Neural progenitor cell (in vitro differentiated cells): ENCODE measurements around the gene VPS13D. TPM values are rescaled to one million over a fixed set of nuclear protein-coding genes. Genes with fewer than 3 reads are reported as not detected.

Experiments used
- DNase-seq: peaks from one replicate; pipeline ENCODE4 v3.0.0-alpha.2; 2016; ENCODE audit warnings: low spot score
- H2AFZ ChIP-seq: fragments of 200-600 bp; sonication (generic); replicated peaks from 2 replicates; pipeline ENCODE4 v1.6.1; 2016; ENCODE audit warnings: antibody characterized with exemption
- H3F3A ChIP-seq: fragments of 200-600 bp; sonication (generic); 2 replicates; pipeline ENCODE4 v1.6.1; 2016; ENCODE audit warnings: antibody characterized with exemption, low read depth
- H3K27ac ChIP-seq: fragments of 200-600 bp; sonication (generic); 2 replicates; pipeline ENCODE4 v1.5.1; 2016; ENCODE audit warnings: mild to moderate bottlenecking
- H3K27me3 ChIP-seq: fragments of 200-600 bp; sonication (generic); 2 replicates; pipeline ENCODE4 v1.6.1; 2016; ENCODE audit warnings: mild to moderate bottlenecking, moderate library complexity
- H3K36me3 ChIP-seq: fragments of 200-600 bp; sonication (generic); 2 replicates; pipeline ENCODE4 v1.5.1; 2016
- H3K4me1 ChIP-seq: fragments of 200-600 bp; sonication (generic); 2 replicates; pipeline ENCODE4 v1.6.1; 2016; ENCODE audit warnings: mixed run types
- H3K4me2 ChIP-seq: fragments of 200-600 bp; sonication (generic); 2 replicates; pipeline ENCODE4 v1.6.1; 2016
- H3K4me3 ChIP-seq: fragments of 200-600 bp; sonication (generic); 2 replicates; pipeline ENCODE4 v1.5.1; 2016
- H3K79me2 ChIP-seq: fragments of 200-600 bp; sonication (generic); 2 replicates; pipeline ENCODE4 v1.6.1; 2016; ENCODE audit warnings: low read depth
- H3K9ac ChIP-seq: fragments of 200-600 bp; sonication (generic); 2 replicates; pipeline ENCODE4 v1.6.1; 2016
- H3K9me3 ChIP-seq: fragments of 200-600 bp; sonication (generic); 2 replicates; pipeline ENCODE4 v1.5.1; 2016; ENCODE audit warnings: low read depth
- H4K20me1 ChIP-seq: fragments of 200-600 bp; sonication (generic); 2 replicates; pipeline ENCODE4 v1.6.1; 2016; ENCODE audit warnings: low read depth
- H3K27ac Mint-ChIP-seq: 3 replicates; pipeline ENCODE4 v1.8.0; 2021; ENCODE audit warnings: mixed read lengths
- H3K27me3 Mint-ChIP-seq: 2 replicates; pipeline ENCODE4 v1.8.0; 2022; ENCODE audit warnings: low read depth, mild to moderate bottlenecking, inconsistent platforms, moderate library complexity, mixed read lengths; ENCODE audit not compliant: insufficient read depth
- H3K36me3 Mint-ChIP-seq: 3 replicates; pipeline ENCODE4 v1.8.0; 2021; ENCODE audit warnings: mixed read lengths
- H3K4me1 Mint-ChIP-seq: 3 replicates; pipeline ENCODE4 v1.8.0; 2021; ENCODE audit warnings: mixed read lengths
- H3K4me3 Mint-ChIP-seq: 3 replicates; pipeline ENCODE4 v1.8.0; 2021; ENCODE audit warnings: mild to moderate bottlenecking, moderate library complexity, mixed read lengths
- H3K9me3 Mint-ChIP-seq: 3 replicates; pipeline ENCODE4 v1.8.0; 2020; ENCODE audit warnings: mixed read lengths
- CTCF ChIP-seq: fragments of 200-600 bp; sonication (generic); IDR thresholded peaks from 2 replicates; pipeline ENCODE4 v1.5.1; 2017; ENCODE audit warnings: antibody characterized with exemption, mild to moderate bottlenecking
- EZH2 ChIP-seq: fragments of 200-600 bp; sonication (generic); IDR thresholded peaks from 2 replicates; pipeline ENCODE4 v1.6.1; 2017; ENCODE audit warnings: antibody characterized with exemption, mild to moderate bottlenecking, moderate library complexity
- EZH2phosphoT487 ChIP-seq: fragments of 200-600 bp; sonication (generic); IDR thresholded peaks from 2 replicates; pipeline ENCODE4 v1.6.1; 2017; ENCODE audit warnings: antibody characterized with exemption
- total RNA-seq: library from RNA; depleted of rRNA; stranded (reverse); fragments of >200 nt; gene quantifications from 2 replicates; pipeline ENCODE4 v1.2.3, GENCODE V29; 2015; ENCODE audit warnings: low replicate concordance

The VPS13D gene
- total RNA-seq, 1 donor from 2014 or later, result 16.4 TPM

- TF ChIP-seq EZH2 (no peak), CTCF (no peak), EZH2phosphoT487 (no peak)
- H3K9me3 Mint-ChIP-seq, result no peaks in the 10 kb centered on the region
- no peaks in the 10 kb centered on the region for H3K4me1 Mint-ChIP-seq
- H3K27ac Mint-ChIP-seq, result no peak overlapping the region
- H3K9me3 ChIP-seq, result no peaks in the 10 kb centered on the region
- H3F3A ChIP-seq, result no peaks in the 10 kb centered on the region
- H3K27me3 ChIP-seq, result no peaks in the 10 kb centered on the region
- H3K27me3 Mint-ChIP-seq, result no peaks in the 10 kb centered on the region
- H3K9ac ChIP-seq, result no peak overlapping the region
- H3K4me3 ChIP-seq, result no peak overlapping the region
- H4K20me1 ChIP-seq, result no peaks in the 10 kb centered on the region
- H3K4me1 ChIP-seq, result no peaks in the 10 kb centered on the region
- no peak overlapping the region for H3K27ac ChIP-seq
- no peak overlapping the region for H3K4me2 ChIP-seq
- no peak for DNase-seq
- H3K36me3 Mint-ChIP-seq, result peaks cover 16% of the 10 kb centered on the region
- no peaks in the 10 kb centered on the region for H3K79me2 ChIP-seq
- no peak overlapping the region for H3K4me3 Mint-ChIP-seq
- H2AFZ ChIP-seq, result no peak overlapping the region
- H3K36me3 ChIP-seq, result no peaks in the 10 kb centered on the region
Measured at GRCh38 chr1:12287869-12288268, 58.0 kb downstream of the VPS13D start.

GRCh38 chr1:12290828-12291227 lies 61.0 kb downstream of the VPS13D start:
- H3F3A ChIP-seq, result no peaks in the 10 kb centered on the region
- no peak for DNase-seq
- no peaks in the 10 kb centered on the region for H3K79me2 ChIP-seq
- no peak overlapping the region for H3K9ac ChIP-seq
- TF ChIP-seq EZH2phosphoT487 (no peak), EZH2 (no peak), CTCF (no peak)
- no peaks in the 10 kb centered on the region for H3K9me3 ChIP-seq
- Mint-ChIP-seq H3K27ac (no peak overlapping the region), H3K27me3 (no peaks in the 10 kb centered on the region), H3K36me3 (peaks cover 13% of the 10 kb centered on the region), H3K4me3 (no peak overlapping the region), H3K4me1 (no peaks in the 10 kb centered on the region), H3K9me3 (no peaks in the 10 kb centered on the region)
- no peaks in the 10 kb centered on the region for H3K27me3 ChIP-seq
- H3K4me1 ChIP-seq, result no peaks in the 10 kb centered on the region
- H3K36me3 ChIP-seq, result no peaks in the 10 kb centered on the region
- H2AFZ ChIP-seq, result no peak overlapping the region
- H3K27ac ChIP-seq, result no peak overlapping the region
- no peak overlapping the region for H3K4me3 ChIP-seq
- H3K4me2 ChIP-seq, result no peak overlapping the region
- no peaks in the 10 kb centered on the region for H4K20me1 ChIP-seq

GRCh38 chr1:12293416-12293815 lies 63.6 kb downstream of the VPS13D start:
- Histone ChIP-seq H3K27ac (no peak overlapping the region), H3K4me2 (no peak overlapping the region), H3K9me3 (no peaks in the 10 kb centered on the region), H2AFZ (no peak overlapping the region), H3K36me3 (no peaks in the 10 kb centered on the region), H3K4me1 (no peaks in the 10 kb centered on the region), H3K9ac (no peak overlapping the region), H3K27me3 (no peaks in the 10 kb centered on the region), H3K4me3 (no peak overlapping the region), H3F3A (no peaks in the 10 kb centered on the region), H3K79me2 (no peaks in the 10 kb centered on the region), H4K20me1 (no peaks in the 10 kb centered on the region)
- Mint-ChIP-seq H3K36me3 (peaks cover 7% of the 10 kb centered on the region), H3K4me1 (no peaks in the 10 kb centered on the region), H3K27me3 (no peaks in the 10 kb centered on the region), H3K9me3 (no peaks in the 10 kb centered on the region), H3K4me3 (no peak overlapping the region), H3K27ac (no peak overlapping the region)
- TF ChIP-seq EZH2phosphoT487 (no peak), EZH2 (no peak), CTCF (no peak)
- DNase-seq, result no peak
